ENCODE measurements around the gene GALNT16.

- TF ChIP-seq CTCF (conservative IDR thresholded peaks at IDR 0.05; ENCODE audit: low read length), result no peak
- no peak for TF ChIP-seq EZH2phosphoT487 (IDR thresholded peaks at IDR 0.05; ENCODE audit: borderline replicate concordance, low read depth, low read length)
Measured at GRCh38 chr14:69355607-69356281, 95.8 kb downstream of the GALNT16 start.

Measured in OCI-LY7 (cell line).